Stimulated activated naive CD4-positive, alpha-beta T cell treated with Interleukin-2 at 50 U/mL for 16 hours (primary cell): ENCODE results near the gene MANSC4.
"Not testable (repeated sequence)": the region's sequence is repeated elsewhere in the genome, so short reads cannot be mapped to it uniquely, and the experiment has no call there.

Source experiments
- DNase-seq: peaks from one replicate; lab custom pipeline; 2025; lab: John Stamatoyannopoulos, UW

The MANSC4 gene

GRCh38 chr12:27751386-27752047 is 28.5 kb downstream of the MANSC4 start:
- DNase-seq = no peak

- DNase-seq = no peak
Measured at GRCh38 chr12:27747111-27747820, 32.8 kb downstream of the MANSC4 start.

- not testable (repeated sequence) for DNase-seq
Measured at GRCh38 chr12:27745734-27746133, 34.3 kb downstream of the MANSC4 start.

- DNase-seq = no peak
Measured at GRCh38 chr12:27743601-27744000, 36.4 kb downstream of the MANSC4 start.

GRCh38 chr12:27734321-27734720 is 45.7 kb downstream of the MANSC4 start:
- DNase-seq = not testable (repeated sequence)

- no peak for DNase-seq
Measured at GRCh38 chr12:27733791-27734190, 46.2 kb downstream of the MANSC4 start.

GRCh38 chr12:27733052-27733656 is 46.9 kb downstream of the MANSC4 start:
- no peak for DNase-seq

GRCh38 chr12:27732281-27732680 is 47.8 kb downstream of the MANSC4 start:
- DNase-seq = no peak

GRCh38 chr12:27730097-27730588 is 49.9 kb downstream of the MANSC4 start:
- no peak for DNase-seq

GRCh38 chr12:27723212-27723611 is 56.8 kb downstream of the MANSC4 start:
- DNase-seq = no peak
